A549 (cell line): ENCODE measurements around the gene ZNF630. TPM values are rescaled to one million over a fixed set of nuclear protein-coding genes. Genes with fewer than 3 reads are reported as not detected.
"Not testable (repeated sequence)": the region's sequence is repeated elsewhere in the genome, so short reads cannot be mapped to it uniquely, and the experiment has no call there.

ENCODE experiments used
- ATAC-seq, 2 experiments: fragments of 200-7000 bp in 1 of 2; fragments of >200 bp in 1 of 2; cut with Nextera tagmentation in 1 of 2; cut with Tn5 transposase in 1 of 2; 3 replicates each; pipeline versions ENCODE4 v1.8.0 to v1.9.1; 2018 to 2020; ENCODE audit warnings: mild to moderate bottlenecking in 1 of 2, moderate library complexity in 1 of 2
- CTCF ChIA-PET: fragments of 300-600 bp; sonication (Branson Sonifier 250); formaldehyde crosslinking; extraction: SDS; loops from one replicate; lab custom pipeline; 2021; ENCODE audit warnings: antibody characterized with exemption, inconsistent platforms; lab: Yijun Ruan, JAX
- POLR2A ChIA-PET: fragments of 350-600 bp; formaldehyde crosslinking; extraction: SDS; loops from one replicate; lab custom pipeline; 2021; ENCODE audit warnings: antibody characterized with exemption, inconsistent platforms; lab: Yijun Ruan, JAX
- DNase-seq, 2 experiments: peaks; one replicate each; pipeline versions ENCODE4 v3.0.0 to v3.0.0-alpha.2; 2011 to 2016; ENCODE audit warnings: low read depth in 1 of 2, low spot score in 1 of 2
- FAIRE-seq: peaks from 2 replicates; lab custom pipeline; 2011; peaks lifted over from hg19 to GRCh38; lab: Jason Lieb, UNC
- H3K27ac ChIP-seq, 2 experiments: fragments of >200 bp; sonication (Bioruptor Twin); formaldehyde crosslinking; 3 replicates each; pipeline ENCODE4 v1.5.1; 2016 to 2017
- H3K4me1 ChIP-seq: fragments of >200 bp; sonication (Bioruptor Twin); formaldehyde crosslinking; 3 replicates; pipeline ENCODE4 v1.6.1; 2016
- H3K4me2 ChIP-seq: fragments of >200 bp; sonication (Bioruptor Twin); formaldehyde crosslinking; 3 replicates; pipeline ENCODE4 v1.6.1; 2016
- H3K4me3 ChIP-seq: fragments of >200 bp; sonication (Bioruptor Twin); formaldehyde crosslinking; 3 replicates; pipeline ENCODE4 v1.5.1; 2016
- H3K9me3 ChIP-seq: fragments of >200 bp; sonication (Bioruptor Twin); formaldehyde crosslinking; 3 replicates; pipeline ENCODE4 v1.6.1; 2016
- BHLHE40 ChIP-seq: IDR thresholded peaks from 2 replicates; pipeline ENCODE4 v1.6.1; 2012; ENCODE audit warnings: low read depth, low read length, inconsistent platforms
- CHD2 ChIP-seq: fragments of 150-350 bp; IDR thresholded peaks from 2 replicates; pipeline ENCODE4 v1.6.1; 2014; ENCODE audit warnings: low read length; ENCODE audit not compliant: partially characterized antibody
- EHMT2 ChIP-seq: fragments of 200-600 bp; sonication (generic); IDR thresholded peaks from 2 replicates; pipeline ENCODE4 v1.6.1; 2016; ENCODE audit warnings: antibody characterized with exemption, low read depth, mild to moderate bottlenecking, moderate library complexity
- GATA3 ChIP-seq: IDR thresholded peaks from 2 replicates; pipeline ENCODE4 v1.6.1; 2012; ENCODE audit warnings: borderline replicate concordance
- HDAC2 ChIP-seq: fragments of 200-600 bp; sonication (generic); IDR thresholded peaks from 2 replicates; pipeline ENCODE4 v1.6.1; 2016
- HEYL ChIP-seq: fragments of 250-450 bp; sonication (Bioruptor Pico); IDR thresholded peaks from 2 replicates; pipeline ENCODE4 v1.8.0; 2021; ENCODE audit warnings: mild to moderate bottlenecking, moderate library complexity
- HOXA7 ChIP-seq: fragments of 250-450 bp; sonication (Bioruptor Pico); IDR thresholded peaks from 2 replicates; pipeline ENCODE4 v1.5.0; 2020; ENCODE audit warnings: mild to moderate bottlenecking, moderate library complexity
- JUN ChIP-seq, 2 experiments: fragments of >200 bp; sonication (Bioruptor Twin); formaldehyde crosslinking; IDR thresholded peaks; 2 replicates in 1 of 2; 3 replicates in 1 of 2; pipeline ENCODE4 v1.6.1; 2016 to 2017
- JUNB ChIP-seq: fragments of >200 bp; sonication (Bioruptor Twin); formaldehyde crosslinking; IDR thresholded peaks from 2 replicates; pipeline ENCODE4 v1.6.1; 2016
- KDM1A ChIP-seq: fragments of 200-600 bp; sonication (generic); IDR thresholded peaks from 2 replicates; pipeline ENCODE4 v1.6.1; 2016; ENCODE audit warnings: low read depth, mild to moderate bottlenecking
- MAX ChIP-seq: IDR thresholded peaks from 2 replicates; pipeline ENCODE4 v1.6.1; 2012
- NR3C1 ChIP-seq: fragments of >200 bp; sonication (Bioruptor Twin); formaldehyde crosslinking; IDR thresholded peaks from 3 replicates; pipeline ENCODE4 v1.6.1; 2017
- POLR2AphosphoS2 ChIP-seq: conservative IDR thresholded peaks from 2 replicates; pipeline ENCODE4 v1.6.1; 2012; ENCODE audit warnings: low read length, improper control_type of control experiment, inconsistent platforms
- RCOR1 ChIP-seq: fragments of 150-350 bp; IDR thresholded peaks from 2 replicates; pipeline ENCODE4 v1.6.1; 2014; ENCODE audit warnings: antibody characterized with exemption, low read length, low read depth
- RFX5 ChIP-seq: fragments of 450-650 bp; IDR thresholded peaks from 2 replicates; pipeline ENCODE4 v1.7.1; 2014; ENCODE audit warnings: antibody characterized with exemption, mild to moderate bottlenecking, moderate library complexity
- SMC3 ChIP-seq: fragments of >200 bp; sonication (Bioruptor Twin); formaldehyde crosslinking; IDR thresholded peaks from 3 replicates; pipeline ENCODE4 v1.6.1; 2018; ENCODE audit warnings: inconsistent platforms
- ZNF302 ChIP-seq: fragments of 250-450 bp; sonication (Bioruptor Pico); IDR thresholded peaks from 2 replicates; pipeline ENCODE4 v1.9.0; 2021; ENCODE audit warnings: inconsistent platforms, mild to moderate bottlenecking, moderate library complexity
- WGBS: methylation state at CpG from one replicate; pipeline ENCODE4 v1.1.6; 2017; ENCODE audit errors: missing lambda C conversion rate; 5-methylcytosine and 5-hydroxymethylcytosine counted together
- polyA plus RNA-seq, 4 experiments: library from polyadenylated mRNA; depleted of rRNA in 3 of 4; stranded (reverse); fragments of >200 nt; fragmentation: RNase III in 1 of 4; extraction: RNeasy Plus Mini Kit Qiagen cat#74134 plus additional on column Dnase treatment in 1 of 4; gene quantifications; 2 replicates in 3 of 4; 3 replicates in 1 of 4; pipeline ENCODE4 v1.2.3, GENCODE V29; 2011 to 2017
- TF ChIP-seq, protein P1 (sequence below): fragments of 150-350 bp; IDR thresholded peaks from 2 replicates; pipeline ENCODE4 v1.6.1; 2014; ENCODE audit warnings: low read depth, mild to moderate bottlenecking, low read length
- TF ChIP-seq, protein P2 (sequence below): fragments of 200-600 bp; sonication (generic); IDR thresholded peaks from 2 replicates; pipeline ENCODE4 v1.6.1; 2016; ENCODE audit warnings: antibody characterized with exemption, mild to moderate bottlenecking, moderate library complexity
- TF ChIP-seq, protein P3 (sequence below): fragments of >200 bp; sonication (Bioruptor Twin); formaldehyde crosslinking; IDR thresholded peaks from 2 replicates; pipeline ENCODE4 v1.6.1; 2016

ZNF630 gene
- polyA plus RNA-seq, 2 of the 4 experiments (the other 2 are of a cell fraction), result 0.58 to 0.88 TPM

DNA sequence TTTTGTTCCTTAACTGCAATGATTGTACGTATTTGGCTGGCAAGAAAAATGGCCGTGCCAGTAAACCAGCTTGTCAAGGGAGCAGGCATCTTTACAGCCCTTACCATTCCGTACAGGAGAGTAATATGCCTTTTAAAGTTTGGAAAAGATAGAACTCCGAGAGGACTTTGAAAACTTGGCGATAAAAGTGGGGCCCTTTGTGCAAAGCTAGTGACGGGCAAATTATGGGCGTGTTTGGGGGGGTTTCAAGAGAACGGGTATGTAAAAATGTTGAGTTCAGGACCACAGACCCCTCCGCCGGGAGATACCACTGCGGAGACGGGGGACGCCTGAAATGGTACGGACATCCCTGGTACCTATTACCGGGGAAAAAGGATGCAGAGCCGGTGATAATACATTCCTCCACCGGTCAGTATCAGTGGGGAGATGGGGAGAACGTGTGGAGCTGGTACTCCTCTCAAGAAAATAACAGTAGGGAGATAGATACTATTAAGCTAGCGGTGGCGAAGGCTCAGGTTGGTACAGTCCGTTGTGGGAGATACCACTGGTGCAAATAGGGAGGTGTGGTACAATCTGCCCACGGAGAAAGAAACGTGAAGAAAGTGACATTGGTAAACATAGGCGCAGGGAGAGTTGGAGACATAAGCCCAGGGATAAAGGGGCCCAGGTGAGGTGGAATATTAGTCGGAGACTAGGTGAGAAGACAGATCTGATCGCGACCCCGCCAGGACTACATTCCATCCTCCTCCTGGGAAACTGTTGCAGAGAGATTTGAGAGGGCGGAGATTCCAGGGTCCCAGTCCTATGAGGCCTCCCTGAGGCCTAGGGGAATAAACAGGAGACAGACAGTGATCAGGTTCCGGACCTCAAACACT is 50.2 kb downstream of the ZNF630 start:
- POLR2A ChIA-PET, result interaction anchor here (0.5 kb wide), 1 partner anchor 239 kb away, joined by 3 read pairs; no protein-coding TSS in a partner anchor
- peak overlapping the region; percentile 65 for H3K4me2 ChIP-seq

DNA sequence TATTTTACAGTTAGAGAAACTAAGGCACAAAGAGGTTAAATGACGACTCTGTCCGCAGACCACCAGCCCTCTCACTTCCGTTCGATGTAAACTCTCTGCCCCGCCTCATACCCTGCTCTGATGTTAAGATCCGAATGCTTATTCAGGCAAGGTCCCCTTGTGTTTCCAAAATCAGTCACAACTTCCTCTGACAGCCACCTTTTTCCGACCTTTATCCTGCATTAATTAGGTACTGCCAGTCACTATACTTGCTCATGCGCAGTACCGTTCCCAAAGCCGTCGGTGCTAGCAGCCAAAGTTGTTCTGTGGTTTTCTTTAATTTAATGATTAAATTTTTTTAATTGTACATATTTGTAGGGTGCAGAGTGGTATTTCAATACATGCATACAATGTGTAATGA is 51.0 kb downstream of the ZNF630 start:
- H3K27ac ChIP-seq, result peak overlapping the region in 1 of 2 experiments; percentile 94; a peak in 1 of 6 replicates
- POLR2A ChIA-PET, H3K4me1 ChIP-seq, FAIRE-seq, DNase-seq, ATAC-seq, H3K9me3 ChIP-seq: not testable (repeated sequence)
- WGBS, result 54% methylated on average over 11 of the region's 11 CpGs
- H3K4me2 ChIP-seq, result peak overlapping the region; percentile 65
- CTCF ChIA-PET, result interaction anchor here (1.2 kb wide), 1 partner anchor 376 kb away, joined by 3 read pairs; no protein-coding TSS in a partner anchor
- H3K4me3 ChIP-seq, result peak overlapping the region; percentile 54; the same call in 2 of the 3 replicates

More for the DNA sequence above, 50.2 kb downstream of the ZNF630 start:
- peak overlapping the region; percentile 54 for H3K4me3 ChIP-seq
- peak; percentile 92 to 93 for ATAC-seq
- DNase-seq, result peak; percentile 64 to 89
- H3K4me1 ChIP-seq, result no peaks in the 10 kb centered on the region
- peaks cover 4% of the 10 kb centered on the region; the same call in 1 of the 3 replicates for H3K9me3 ChIP-seq
- 1% methylated on average over 25 of the region's 30 CpGs for WGBS
- TF ChIP-seq RFX5, result no peak
- TF ChIP-seq JUN (IDR thresholded peaks at IDR 0.05), result peak in 1 of 2 experiments; percentile 23; a peak in 1 of 5 replicates
- TF ChIP-seq JUNB, result no peak
- no peak for TF ChIP-seq HDAC2
- TF ChIP-seq HOXA7 (CRISPR knock-in tag), result no peak
- TF ChIP-seq GATA3, result peak; percentile 80
- TF ChIP-seq NR3C1, result no peak
- TF ChIP-seq HEYL, result no peak
- no peak for TF ChIP-seq EHMT2
- peak; percentile 50 for TF ChIP-seq BHLHE40
- TF ChIP-seq, protein P1, sequence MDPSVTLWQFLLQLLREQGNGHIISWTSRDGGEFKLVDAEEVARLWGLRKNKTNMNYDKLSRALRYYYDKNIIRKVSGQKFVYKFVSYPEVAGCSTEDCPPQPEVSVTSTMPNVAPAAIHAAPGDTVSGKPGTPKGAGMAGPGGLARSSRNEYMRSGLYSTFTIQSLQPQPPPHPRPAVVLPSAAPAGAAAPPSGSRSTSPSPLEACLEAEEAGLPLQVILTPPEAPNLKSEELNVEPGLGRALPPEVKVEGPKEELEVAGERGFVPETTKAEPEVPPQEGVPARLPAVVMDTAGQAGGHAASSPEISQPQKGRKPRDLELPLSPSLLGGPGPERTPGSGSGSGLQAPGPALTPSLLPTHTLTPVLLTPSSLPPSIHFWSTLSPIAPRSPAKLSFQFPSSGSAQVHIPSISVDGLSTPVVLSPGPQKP, result no peak
- no peak for TF ChIP-seq SMC3
- TF ChIP-seq, protein P2, sequence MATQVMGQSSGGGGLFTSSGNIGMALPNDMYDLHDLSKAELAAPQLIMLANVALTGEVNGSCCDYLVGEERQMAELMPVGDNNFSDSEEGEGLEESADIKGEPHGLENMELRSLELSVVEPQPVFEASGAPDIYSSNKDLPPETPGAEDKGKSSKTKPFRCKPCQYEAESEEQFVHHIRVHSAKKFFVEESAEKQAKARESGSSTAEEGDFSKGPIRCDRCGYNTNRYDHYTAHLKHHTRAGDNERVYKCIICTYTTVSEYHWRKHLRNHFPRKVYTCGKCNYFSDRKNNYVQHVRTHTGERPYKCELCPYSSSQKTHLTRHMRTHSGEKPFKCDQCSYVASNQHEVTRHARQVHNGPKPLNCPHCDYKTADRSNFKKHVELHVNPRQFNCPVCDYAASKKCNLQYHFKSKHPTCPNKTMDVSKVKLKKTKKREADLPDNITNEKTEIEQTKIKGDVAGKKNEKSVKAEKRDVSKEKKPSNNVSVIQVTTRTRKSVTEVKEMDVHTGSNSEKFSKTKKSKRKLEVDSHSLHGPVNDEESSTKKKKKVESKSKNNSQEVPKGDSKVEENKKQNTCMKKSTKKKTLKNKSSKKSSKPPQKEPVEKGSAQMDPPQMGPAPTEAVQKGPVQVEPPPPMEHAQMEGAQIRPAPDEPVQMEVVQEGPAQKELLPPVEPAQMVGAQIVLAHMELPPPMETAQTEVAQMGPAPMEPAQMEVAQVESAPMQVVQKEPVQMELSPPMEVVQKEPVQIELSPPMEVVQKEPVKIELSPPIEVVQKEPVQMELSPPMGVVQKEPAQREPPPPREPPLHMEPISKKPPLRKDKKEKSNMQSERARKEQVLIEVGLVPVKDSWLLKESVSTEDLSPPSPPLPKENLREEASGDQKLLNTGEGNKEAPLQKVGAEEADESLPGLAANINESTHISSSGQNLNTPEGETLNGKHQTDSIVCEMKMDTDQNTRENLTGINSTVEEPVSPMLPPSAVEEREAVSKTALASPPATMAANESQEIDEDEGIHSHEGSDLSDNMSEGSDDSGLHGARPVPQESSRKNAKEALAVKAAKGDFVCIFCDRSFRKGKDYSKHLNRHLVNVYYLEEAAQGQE, result no peak
- TF ChIP-seq KDM1A, result no peak
- TF ChIP-seq POLR2AphosphoS2, result no peak
- no peak for TF ChIP-seq MAX
- TF ChIP-seq ZNF302 (CRISPR knock-in tag), result no peak
- no peak for TF ChIP-seq RCOR1
- no peak for TF ChIP-seq CHD2
- TF ChIP-seq, protein P3, sequence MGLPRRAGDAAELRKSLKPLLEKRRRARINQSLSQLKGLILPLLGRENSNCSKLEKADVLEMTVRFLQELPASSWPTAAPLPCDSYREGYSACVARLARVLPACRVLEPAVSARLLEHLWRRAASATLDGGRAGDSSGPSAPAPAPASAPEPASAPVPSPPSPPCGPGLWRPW, result no peak
- peak; percentile 13 for FAIRE-seq
- H3K27ac ChIP-seq, result peak overlapping the region; percentile 94 to 99
- CTCF ChIA-PET, result interaction anchor here (1.2 kb wide), 1 partner anchor 376 kb away, joined by 3 read pairs; no protein-coding TSS in a partner anchor

DNA sequence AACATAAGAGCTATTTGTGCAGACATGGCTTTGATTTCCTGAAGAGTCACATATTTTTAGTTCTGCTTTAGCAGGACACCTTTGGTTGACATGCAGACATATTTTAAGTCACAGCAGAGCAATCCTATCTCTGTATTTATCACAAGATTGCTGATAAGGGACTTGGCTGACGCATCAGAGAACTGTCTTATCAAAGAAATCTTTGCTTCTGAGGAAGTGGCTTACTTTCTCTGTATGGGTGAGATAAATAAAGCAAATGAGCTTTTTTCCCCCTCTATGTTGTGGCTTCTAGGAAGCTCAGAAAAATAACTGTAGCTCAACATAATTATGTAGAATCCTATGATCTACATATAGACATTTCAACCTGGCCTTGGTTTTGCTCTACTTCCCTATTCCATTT is 51.5 kb downstream of the ZNF630 start:
- POLR2A ChIA-PET, CTCF ChIA-PET, H3K4me2 ChIP-seq, DNase-seq, H3K9me3 ChIP-seq, H3K27ac ChIP-seq, H3K4me3 ChIP-seq, FAIRE-seq, ATAC-seq, H3K4me1 ChIP-seq: not testable (repeated sequence)
- no CpG with 5 or more reads among the region's 1 CpG for WGBS

DNA sequence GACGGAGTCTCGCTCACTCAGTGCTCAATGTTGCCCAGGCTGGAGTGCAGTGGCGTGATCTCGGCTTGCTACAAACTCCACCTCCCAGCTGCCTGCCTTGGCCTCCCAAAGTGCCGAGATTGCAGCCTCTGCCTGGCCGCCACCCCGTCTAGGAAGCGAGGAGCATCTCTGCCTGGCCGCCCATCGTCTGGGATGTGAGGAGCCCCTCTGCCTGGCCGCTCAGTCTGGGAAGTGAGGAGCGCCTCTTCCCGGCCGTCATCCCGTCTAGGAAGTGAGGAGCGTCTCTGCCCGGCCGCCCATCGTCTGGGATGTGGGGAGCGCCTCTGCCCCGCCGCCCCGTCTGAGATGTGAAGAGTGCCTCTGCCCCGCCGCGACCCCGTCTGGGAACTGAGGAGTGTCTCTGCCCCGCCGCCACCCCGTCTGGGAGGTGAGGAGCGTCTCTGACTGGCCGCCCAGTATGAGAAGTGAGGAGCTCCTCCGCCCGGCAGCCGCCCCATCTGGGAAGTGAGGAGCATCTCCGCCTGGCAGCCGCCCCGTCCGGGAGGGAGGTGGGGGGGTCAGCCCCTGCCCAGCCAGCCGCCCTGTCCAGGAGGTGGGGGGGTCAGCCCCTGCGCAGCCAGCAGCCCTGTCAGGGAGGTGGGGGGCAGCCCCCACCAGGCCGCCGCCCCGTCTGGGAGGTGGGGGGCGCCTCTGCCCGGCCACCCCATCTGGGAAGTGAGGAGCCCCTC is 54.7 kb downstream of the ZNF630 start:
- H3K4me1 ChIP-seq, H3K4me2 ChIP-seq, POLR2A ChIA-PET, ATAC-seq, H3K4me3 ChIP-seq, CTCF ChIA-PET, DNase-seq, FAIRE-seq, H3K27ac ChIP-seq, H3K9me3 ChIP-seq: not testable (repeated sequence)
- no CpG with 5 or more reads among the region's 46 CpGs for WGBS

DNA sequence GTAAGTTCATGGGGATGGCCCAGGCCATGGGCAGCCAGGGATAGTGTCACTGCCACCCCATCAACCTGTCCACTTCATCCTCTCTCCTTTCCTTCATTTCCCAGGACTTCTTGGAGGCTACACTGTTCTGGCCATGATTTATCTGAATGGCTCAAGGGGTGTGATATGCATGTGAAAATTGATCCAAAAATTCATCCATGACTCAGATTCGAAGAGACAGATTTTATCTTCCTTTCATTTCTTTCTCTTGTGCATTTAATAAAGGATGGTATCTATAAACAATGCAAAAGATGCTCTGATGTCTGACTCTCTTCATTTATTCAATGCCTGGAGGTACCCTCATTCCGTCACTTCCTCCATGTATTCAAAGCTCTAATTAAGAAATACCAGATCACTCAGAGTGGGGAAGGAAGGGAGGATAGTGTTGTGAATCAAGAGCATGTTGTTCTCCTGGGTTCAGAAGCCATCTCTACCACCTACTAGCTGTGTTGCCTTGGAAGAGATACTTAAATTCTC is 61.9 kb downstream of the ZNF630 start:
- H3K4me3 ChIP-seq, H3K27ac ChIP-seq, H3K4me1 ChIP-seq, CTCF ChIA-PET, ATAC-seq, H3K9me3 ChIP-seq, H3K4me2 ChIP-seq, POLR2A ChIA-PET, DNase-seq: not testable (repeated sequence)
- WGBS, result no CpG with 5 or more reads among the region's 2 CpGs
- FAIRE-seq, result peak; percentile 91
